GM12864 (cell line): ENCODE measurements around the gene LGR6.
"Not testable (repeated sequence)": the region's sequence is repeated elsewhere in the genome, so short reads cannot be mapped to it uniquely, and the experiment has no call there.

Source experiments
- DNase-seq: peaks from one replicate; pipeline ENCODE4 v3.0.0-alpha.2; 2011; ENCODE audit warnings: low read depth
- H3K4me3 ChIP-seq: 2 replicates; pipeline ENCODE4 v1.5.1; 2011; ENCODE audit warnings: mild to moderate bottlenecking, low read depth, low read length, control low read depth
- TF ChIP-seq, protein P1 (sequence below): IDR thresholded peaks from 2 replicates; pipeline ENCODE4 v1.5.1; 2011; ENCODE audit warnings: low read depth, mild to moderate bottlenecking, moderate library complexity, low read length, control low read depth, inconsistent platforms; ENCODE audit errors: missing control alignments

LGR6 gene

DNA sequence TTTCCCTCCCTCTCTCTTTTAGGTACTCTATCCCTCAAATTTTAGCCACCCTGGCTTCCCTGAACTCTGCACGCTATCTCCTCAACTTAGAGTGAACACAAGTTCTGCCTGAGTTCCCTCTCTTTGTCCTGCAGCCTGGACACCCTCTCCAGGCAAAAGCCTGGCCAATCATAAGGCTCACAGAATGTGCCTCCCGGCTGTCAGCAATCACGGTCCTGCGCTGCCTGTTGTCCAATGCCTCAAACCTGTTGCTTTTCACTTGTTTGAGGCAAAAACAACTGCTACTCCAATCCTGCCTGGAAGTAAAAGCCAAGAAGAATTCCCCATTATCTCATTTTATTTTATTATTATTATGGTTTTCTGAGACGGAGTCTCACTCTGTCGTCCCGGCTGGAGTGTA is 66.1 kb downstream of the LGR6 start:
- TF ChIP-seq, protein P1, sequence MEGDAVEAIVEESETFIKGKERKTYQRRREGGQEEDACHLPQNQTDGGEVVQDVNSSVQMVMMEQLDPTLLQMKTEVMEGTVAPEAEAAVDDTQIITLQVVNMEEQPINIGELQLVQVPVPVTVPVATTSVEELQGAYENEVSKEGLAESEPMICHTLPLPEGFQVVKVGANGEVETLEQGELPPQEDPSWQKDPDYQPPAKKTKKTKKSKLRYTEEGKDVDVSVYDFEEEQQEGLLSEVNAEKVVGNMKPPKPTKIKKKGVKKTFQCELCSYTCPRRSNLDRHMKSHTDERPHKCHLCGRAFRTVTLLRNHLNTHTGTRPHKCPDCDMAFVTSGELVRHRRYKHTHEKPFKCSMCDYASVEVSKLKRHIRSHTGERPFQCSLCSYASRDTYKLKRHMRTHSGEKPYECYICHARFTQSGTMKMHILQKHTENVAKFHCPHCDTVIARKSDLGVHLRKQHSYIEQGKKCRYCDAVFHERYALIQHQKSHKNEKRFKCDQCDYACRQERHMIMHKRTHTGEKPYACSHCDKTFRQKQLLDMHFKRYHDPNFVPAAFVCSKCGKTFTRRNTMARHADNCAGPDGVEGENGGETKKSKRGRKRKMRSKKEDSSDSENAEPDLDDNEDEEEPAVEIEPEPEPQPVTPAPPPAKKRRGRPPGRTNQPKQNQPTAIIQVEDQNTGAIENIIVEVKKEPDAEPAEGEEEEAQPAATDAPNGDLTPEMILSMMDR, result no peak
- no peak overlapping the region for H3K4me3 ChIP-seq
- DNase-seq, result no peak

DNA sequence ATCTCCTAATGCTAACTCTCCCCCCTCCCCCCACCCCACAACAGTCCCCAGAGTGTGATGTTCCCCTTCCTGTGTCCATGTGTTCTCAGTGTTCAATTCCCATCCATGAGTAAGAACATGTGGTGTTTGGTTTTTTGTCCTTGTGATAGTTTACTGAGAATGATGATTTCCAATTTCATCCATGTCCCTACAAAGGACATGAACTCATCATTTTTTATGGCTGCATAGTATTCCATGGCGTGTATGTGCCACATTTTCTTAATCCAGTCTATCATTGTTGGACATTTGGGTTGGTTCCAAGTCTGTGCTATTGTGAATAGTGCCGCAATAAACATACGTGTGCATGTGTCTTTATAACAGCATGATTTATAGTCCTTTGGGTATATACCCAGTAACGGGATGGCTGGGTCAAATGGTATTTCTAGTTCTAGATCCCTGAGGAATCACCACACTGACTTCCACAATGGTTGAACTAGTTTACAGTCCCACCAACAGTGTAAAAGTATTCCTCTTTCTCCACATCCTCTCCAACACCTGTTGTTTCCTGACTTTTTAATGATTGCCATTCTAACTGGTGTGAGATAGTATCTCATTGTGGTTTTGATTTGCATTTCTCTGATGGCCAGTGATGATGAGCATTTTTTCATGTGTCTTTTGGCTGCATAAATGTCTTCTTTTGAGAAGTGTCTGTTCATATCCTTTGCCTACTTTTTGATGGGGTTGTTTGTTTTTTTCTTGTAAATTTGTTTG is 67.8 kb downstream of the LGR6 start:
- DNase-seq, H3K4me3 ChIP-seq: not testable (repeated sequence)

DNA sequence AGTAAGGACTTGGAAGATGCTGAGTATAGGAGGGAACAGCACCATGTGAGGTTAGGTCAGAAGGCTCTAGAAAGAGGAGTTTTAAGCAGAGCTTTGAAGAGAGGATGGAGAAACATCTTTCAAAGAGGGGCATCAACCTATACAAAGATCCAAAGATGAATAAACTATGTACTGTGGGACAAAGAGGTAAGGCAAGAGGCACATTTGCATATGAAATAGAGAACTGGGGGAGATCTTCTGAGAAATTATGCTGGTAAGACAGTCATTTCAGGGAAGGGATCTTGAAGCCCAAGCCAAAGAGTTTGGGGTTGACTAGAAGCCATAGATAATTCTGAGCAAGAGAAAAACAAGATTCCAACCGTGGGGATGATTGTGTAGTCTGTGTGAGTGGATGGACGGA is 70.0 kb downstream of the LGR6 start:
- no peak for DNase-seq
- H3K4me3 ChIP-seq, result no peak overlapping the region
- TF ChIP-seq, protein P1, result no peak

DNA sequence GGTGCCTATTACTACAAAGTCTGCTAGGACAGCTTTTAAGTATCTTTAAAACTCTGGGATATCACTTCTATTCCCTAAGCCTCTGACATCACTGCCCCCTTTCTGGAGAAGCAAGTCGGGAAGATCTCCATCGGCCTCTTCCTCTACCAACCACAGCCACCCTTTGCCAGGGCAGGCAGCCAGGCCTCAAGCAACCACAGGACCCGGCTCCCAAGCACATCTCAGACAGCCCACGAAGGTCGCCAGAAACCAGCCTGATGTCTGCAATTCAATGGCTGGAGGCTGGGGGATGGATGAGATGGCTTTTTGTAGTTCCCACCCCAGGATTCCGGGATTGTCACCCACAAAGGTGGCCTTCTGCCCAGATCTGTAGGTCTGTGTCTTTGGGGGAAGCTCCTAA is 70.7 kb downstream of the LGR6 start:
- H3K4me3 ChIP-seq, result no peak overlapping the region
- TF ChIP-seq, protein P1, result no peak
- DNase-seq, result no peak

DNA sequence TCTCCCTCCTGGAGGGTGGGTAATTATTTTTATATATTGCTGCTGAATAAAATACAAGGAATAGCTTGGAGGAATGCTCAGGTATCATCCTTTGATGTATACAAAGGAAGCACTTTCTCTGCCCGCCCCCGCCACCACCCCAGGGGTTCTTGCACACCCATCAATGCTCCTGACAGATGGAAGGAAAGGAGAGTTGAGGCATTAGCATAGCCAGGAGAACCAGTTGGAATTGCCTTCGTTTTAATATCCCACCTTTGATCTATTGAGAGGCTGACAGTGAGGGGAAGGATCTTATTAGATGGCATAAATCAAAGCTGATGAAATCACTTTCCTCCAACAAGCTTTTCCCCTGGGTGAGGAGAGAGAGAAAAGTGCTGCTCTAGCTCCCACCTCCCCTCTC is 71.1 kb downstream of the LGR6 start:
- H3K4me3 ChIP-seq, result no peak overlapping the region
- DNase-seq, result no peak
- TF ChIP-seq, protein P1, result no peak

DNA sequence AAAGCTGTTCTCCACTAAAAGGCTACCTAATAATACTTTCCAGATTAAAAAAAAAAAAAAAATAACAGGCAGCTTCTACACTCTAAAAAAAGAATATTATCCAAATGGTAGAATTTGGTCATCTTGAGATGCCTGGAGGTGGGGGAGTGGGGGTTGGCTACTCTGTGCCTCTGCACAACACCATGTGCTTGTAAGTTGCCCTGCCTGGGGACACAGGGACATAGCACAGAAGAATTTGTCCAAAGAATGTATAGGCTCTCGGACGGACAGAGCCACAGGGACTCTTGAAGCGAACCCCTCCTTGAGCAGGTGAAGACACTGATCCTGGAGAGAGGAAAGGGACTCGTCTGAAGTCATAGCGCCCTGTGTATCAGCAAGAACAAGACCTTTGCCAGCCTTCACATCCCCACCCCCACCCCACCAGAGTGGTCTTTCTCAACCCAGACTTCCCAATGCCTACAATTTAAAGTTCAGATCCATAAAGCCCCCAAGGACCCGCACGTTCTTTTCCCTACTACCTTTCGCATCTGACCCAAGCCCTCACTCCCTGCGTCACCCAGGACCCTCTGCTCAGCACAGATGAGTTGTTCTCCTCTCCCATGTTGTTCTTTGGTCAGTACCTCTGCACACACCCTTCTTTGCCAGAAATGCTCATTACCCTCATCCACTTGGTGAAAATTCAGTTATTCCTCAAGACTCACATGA is 72.6 kb downstream of the LGR6 start:
- TF ChIP-seq, protein P1, result no peak
- no peak for DNase-seq
- H3K4me3 ChIP-seq, result no peak overlapping the region

DNA sequence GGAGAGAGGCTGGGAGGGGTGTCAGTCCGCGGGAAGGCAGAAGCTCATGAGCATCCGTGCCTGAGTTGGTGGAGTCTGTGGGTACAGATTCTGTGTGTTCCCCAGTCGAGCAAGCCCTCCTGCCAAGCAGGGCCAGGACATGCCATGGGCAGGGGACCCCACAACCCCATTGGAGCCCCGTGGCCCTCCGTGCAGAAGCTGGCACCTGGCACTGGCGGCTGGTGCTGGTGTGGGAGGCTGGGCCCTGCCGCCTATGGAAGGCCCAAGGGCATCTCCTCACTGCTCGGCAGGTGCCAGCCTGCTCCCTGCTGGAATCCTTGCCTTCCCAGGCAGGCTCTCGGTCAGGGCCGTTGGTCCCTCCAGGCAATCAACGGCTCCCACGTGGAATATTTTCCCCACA is 74.4 kb downstream of the LGR6 start:
- DNase-seq, result no peak
- TF ChIP-seq, protein P1, result no peak
- no peak overlapping the region for H3K4me3 ChIP-seq
